B cell (primary cell): ENCODE data around the gene KCNJ12. TPM values are rescaled to one million over a fixed set of nuclear protein-coding genes. Genes with fewer than 3 reads are reported as not detected.

Source experiments
- ATAC-seq: fragments of 200-7000 bp; cut with Tn5 transposase; one replicate; pipeline ENCODE4 v1.10.0; 2021; ENCODE audit warnings: low read depth, mild to moderate bottlenecking, moderate number of reproducible peaks, moderate library complexity
- CTCF ChIA-PET: fragments of 350-600 bp; sonication (Branson Sonifier 250); formaldehyde crosslinking; loops from one replicate; lab custom pipeline; 2021; ENCODE audit warnings: antibody characterized with exemption, inconsistent platforms; lab: Charles Lee
- POLR2A ChIA-PET: fragments of 350-600 bp; sonication (Branson Sonifier 250); formaldehyde crosslinking; loops from one replicate; lab custom pipeline; 2021; ENCODE audit warnings: antibody characterized with exemption; lab: Charles Lee
- DNase-seq: peaks from one replicate; pipeline ENCODE4 v3.0.0; 2013
- H2AFZ ChIP-seq: 2 replicates; pipeline ENCODE4 v1.6.1; 2012; ENCODE audit warnings: mild to moderate bottlenecking, low read depth, low read length; ENCODE audit not compliant: insufficient read depth, poor library complexity, severe bottlenecking
- H3K27ac ChIP-seq, 2 donors: 1 replicate in 1 of 2; 2 replicates in 1 of 2; pipeline ENCODE4 v1.5.1; 2012 to 2013; ENCODE audit warnings: low read length in 2 of 2, mild to moderate bottlenecking in 2 of 2, moderate library complexity in 1 of 2
- H3K27me3 ChIP-seq, 4 experiments: fragments of 200-600 bp in 1 of 4; sonication (generic) in 1 of 4; replicated peaks in 1 of 4; 1 replicate in 2 of 4; 2 replicates in 2 of 4; pipeline versions ENCODE4 v1.6.1 to v1.7.0; 2013 to 2016; ENCODE audit warnings: low read length in 3 of 4, mild to moderate bottlenecking in 2 of 4, mixed read lengths in 1 of 4, moderate library complexity in 1 of 4; ENCODE audit not compliant: insufficient read depth in 4 of 4, control insufficient read depth in 3 of 4; ENCODE audit errors: control extremely low read depth in 1 of 4
- H3K36me3 ChIP-seq, 2 experiments: replicated peaks in 1 of 2; 1 replicate in 1 of 2; 2 replicates in 1 of 2; pipeline versions ENCODE4 v1.6.1 to v1.7.1; 2013; ENCODE audit warnings: low read length in 1 of 2; ENCODE audit not compliant: insufficient read depth in 2 of 2, control insufficient read depth in 1 of 2; ENCODE audit errors: control extremely low read depth in 1 of 2, extremely low read depth in 1 of 2
- H3K4me1 ChIP-seq, 2 donors: fragments of 200-600 bp in 1 of 2; sonication (generic) in 1 of 2; 1 replicate in 1 of 2; 2 replicates in 1 of 2; pipeline versions ENCODE4 v1.5.1 to v1.6.1; 2013 to 2017; ENCODE audit warnings: low read length in 2 of 2; ENCODE audit not compliant: control insufficient read depth in 2 of 2, insufficient read depth in 2 of 2
- H3K4me2 ChIP-seq: replicated peaks from 2 replicates; pipeline ENCODE3; 2012; ENCODE audit warnings: mild to moderate bottlenecking, low read depth, low read length; ENCODE audit not compliant: poor library complexity, severe bottlenecking
- H3K4me3 ChIP-seq, 5 experiments: fragments of 200-600 bp in 1 of 5; sonication (generic) in 1 of 5; 1 replicate in 3 of 5; 2 replicates in 2 of 5; pipeline versions ENCODE4 v1.5.1 to v1.7.0; 2011 to 2016; ENCODE audit warnings: low read length in 4 of 5, mild to moderate bottlenecking in 4 of 5, low read depth in 2 of 5, control low read depth in 1 of 5, moderate library complexity in 1 of 5; ENCODE audit not compliant: insufficient read depth in 1 of 5; ENCODE audit errors: control extremely low read depth in 1 of 5, extremely low read depth in 1 of 5
- H3K79me2 ChIP-seq: fragments of 200-600 bp; sonication (generic); one replicate; pipeline ENCODE4 v1.6.0; 2016; ENCODE audit warnings: low read length; ENCODE audit not compliant: control insufficient read depth, insufficient read depth
- H3K9ac ChIP-seq: fragments of 200-600 bp; sonication (generic); 2 replicates; pipeline ENCODE4 v1.6.1; 2017; ENCODE audit warnings: mild to moderate bottlenecking, low read length, moderate library complexity
- H3K9me3 ChIP-seq, 3 donors: one replicate each; pipeline versions ENCODE4 v1.6.1 to v1.7.1; 2013; ENCODE audit warnings: low read length in 2 of 3; ENCODE audit not compliant: control insufficient read depth in 2 of 3, insufficient read depth in 1 of 3; ENCODE audit errors: control extremely low read depth in 1 of 3
- H4K20me1 ChIP-seq: 2 replicates; pipeline ENCODE4 v1.6.0; 2012; ENCODE audit warnings: mild to moderate bottlenecking, low read length; ENCODE audit not compliant: insufficient read depth, control insufficient read depth, poor library complexity, severe bottlenecking
- H3K27ac Mint-ChIP-seq: one replicate; pipeline ENCODE4 v1.8.0; 2021; ENCODE audit warnings: mixed read lengths
- H3K27me3 Mint-ChIP-seq: one replicate; pipeline ENCODE4 v1.8.0; 2021; ENCODE audit warnings: mixed read lengths
- H3K4me1 Mint-ChIP-seq: one replicate; pipeline ENCODE4 v1.8.0; 2021; ENCODE audit warnings: mixed read lengths
- H3K4me3 Mint-ChIP-seq: one replicate; pipeline ENCODE4 v1.8.0; 2021; ENCODE audit warnings: mixed read lengths
- H3K9me3 Mint-ChIP-seq: one replicate; pipeline ENCODE4 v1.8.0; 2022; ENCODE audit warnings: mixed read lengths; ENCODE audit not compliant: insufficient read depth
- EZH2 ChIP-seq: IDR thresholded peaks from 2 replicates; pipeline ENCODE4 v1.6.1; 2012; ENCODE audit warnings: borderline replicate concordance, low read depth, mild to moderate bottlenecking, moderate library complexity, low read length; ENCODE audit not compliant: insufficient read depth, poor library complexity, severe bottlenecking
- WGBS: methylation state at CpG from one replicate; pipeline ENCODE4 v1.1.5; 2013; ENCODE audit warnings: missing lambda C conversion rate; ENCODE audit not compliant: insufficient coverage; 5-methylcytosine and 5-hydroxymethylcytosine counted together
- intact Hi-C: fragments of 100-400 bp; cut with micrococcal nuclease; formaldehyde crosslinking; loops from one replicate; pipeline ENCODE4 v1.10.0; 2022
- polyA plus RNA-seq: library from polyadenylated mRNA; depleted of rRNA; stranded (reverse); fragments of >200 nt; gene quantifications from 2 replicates; pipeline ENCODE4 v1.2.3, GENCODE V29; 2012
- total RNA-seq, 2 donors: library from RNA; stranded (reverse); fragments of 120-200 nt in 1 of 2; gene quantifications; 1 replicate in 1 of 2; 2 replicates in 1 of 2; pipeline versions ENCODE4 v1.2.3 to v1.2.4, GENCODE V29; 2013 to 2022
- TF ChIP-seq, protein P1 (sequence below): fragments of 200-600 bp; IDR thresholded peaks from one replicate; pipeline ENCODE4 v1.8.0; 2022; ENCODE audit warnings: antibody characterized with exemption, mild to moderate bottlenecking

The KCNJ12 gene
- total and polyA plus RNA-seq, 2 donors (not counting 1 experiment from before 2014, with no cell fraction given) = not detected

DNA sequence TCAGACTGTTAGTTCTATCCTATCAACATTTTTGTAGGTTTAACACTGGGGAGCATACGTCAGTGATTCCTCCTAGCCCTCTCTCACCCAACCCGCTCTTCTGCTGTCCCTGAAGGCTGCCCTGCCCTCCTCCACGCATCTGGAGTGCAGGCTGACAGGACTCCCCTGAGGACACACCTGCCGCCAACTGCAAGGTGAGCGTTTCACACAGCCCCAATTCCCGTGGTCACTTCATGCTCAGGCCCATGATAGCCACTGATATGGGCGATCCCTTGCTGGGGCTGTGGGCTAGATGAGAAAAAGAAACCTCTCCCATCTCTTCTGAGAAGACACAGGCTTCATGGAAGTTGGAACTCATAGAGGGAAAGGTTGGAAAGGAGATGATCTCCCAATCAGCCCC lies 91.0 kb downstream of the KCNJ12 start:
- no peak overlapping the region for H3K27ac ChIP-seq
- H3K36me3 ChIP-seq = no peaks in the 10 kb centered on the region
- no peak for ATAC-seq
- CTCF ChIA-PET = no interaction called here
- peaks cover 0 to 1% (median 0%) of the 10 kb centered on the region in 3 donors for H3K9me3 ChIP-seq
- peaks cover 13 to 15% of the 10 kb centered on the region in 2 donors for H3K4me1 ChIP-seq
- no peak overlapping the region for H2AFZ ChIP-seq
- no peak for DNase-seq
- TF ChIP-seq, protein P1, sequence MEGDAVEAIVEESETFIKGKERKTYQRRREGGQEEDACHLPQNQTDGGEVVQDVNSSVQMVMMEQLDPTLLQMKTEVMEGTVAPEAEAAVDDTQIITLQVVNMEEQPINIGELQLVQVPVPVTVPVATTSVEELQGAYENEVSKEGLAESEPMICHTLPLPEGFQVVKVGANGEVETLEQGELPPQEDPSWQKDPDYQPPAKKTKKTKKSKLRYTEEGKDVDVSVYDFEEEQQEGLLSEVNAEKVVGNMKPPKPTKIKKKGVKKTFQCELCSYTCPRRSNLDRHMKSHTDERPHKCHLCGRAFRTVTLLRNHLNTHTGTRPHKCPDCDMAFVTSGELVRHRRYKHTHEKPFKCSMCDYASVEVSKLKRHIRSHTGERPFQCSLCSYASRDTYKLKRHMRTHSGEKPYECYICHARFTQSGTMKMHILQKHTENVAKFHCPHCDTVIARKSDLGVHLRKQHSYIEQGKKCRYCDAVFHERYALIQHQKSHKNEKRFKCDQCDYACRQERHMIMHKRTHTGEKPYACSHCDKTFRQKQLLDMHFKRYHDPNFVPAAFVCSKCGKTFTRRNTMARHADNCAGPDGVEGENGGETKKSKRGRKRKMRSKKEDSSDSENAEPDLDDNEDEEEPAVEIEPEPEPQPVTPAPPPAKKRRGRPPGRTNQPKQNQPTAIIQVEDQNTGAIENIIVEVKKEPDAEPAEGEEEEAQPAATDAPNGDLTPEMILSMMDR = no peak
- no peak for TF ChIP-seq EZH2
- H3K27me3 Mint-ChIP-seq = peaks cover 28% of the 10 kb centered on the region
- intact Hi-C loops = no loop called here
- no peak overlapping the region for H3K27ac Mint-ChIP-seq
- peaks cover 12% of the 10 kb centered on the region for H3K4me1 Mint-ChIP-seq
- no peak overlapping the region for H3K4me3 ChIP-seq
- H3K4me3 Mint-ChIP-seq = no peak overlapping the region
- H3K9ac ChIP-seq = no peak overlapping the region
- H3K27me3 ChIP-seq = peaks cover 0 to 18% (median 0%) of the 10 kb centered on the region in 4 experiments
- H3K9me3 Mint-ChIP-seq = no peaks in the 10 kb centered on the region
- no peaks in the 10 kb centered on the region for H4K20me1 ChIP-seq
- no peak overlapping the region for H3K4me2 ChIP-seq
- H3K79me2 ChIP-seq = no peaks in the 10 kb centered on the region
- POLR2A ChIA-PET = no interaction called here
- 70% methylated on average over 5 of the region's 7 CpGs for WGBS

DNA sequence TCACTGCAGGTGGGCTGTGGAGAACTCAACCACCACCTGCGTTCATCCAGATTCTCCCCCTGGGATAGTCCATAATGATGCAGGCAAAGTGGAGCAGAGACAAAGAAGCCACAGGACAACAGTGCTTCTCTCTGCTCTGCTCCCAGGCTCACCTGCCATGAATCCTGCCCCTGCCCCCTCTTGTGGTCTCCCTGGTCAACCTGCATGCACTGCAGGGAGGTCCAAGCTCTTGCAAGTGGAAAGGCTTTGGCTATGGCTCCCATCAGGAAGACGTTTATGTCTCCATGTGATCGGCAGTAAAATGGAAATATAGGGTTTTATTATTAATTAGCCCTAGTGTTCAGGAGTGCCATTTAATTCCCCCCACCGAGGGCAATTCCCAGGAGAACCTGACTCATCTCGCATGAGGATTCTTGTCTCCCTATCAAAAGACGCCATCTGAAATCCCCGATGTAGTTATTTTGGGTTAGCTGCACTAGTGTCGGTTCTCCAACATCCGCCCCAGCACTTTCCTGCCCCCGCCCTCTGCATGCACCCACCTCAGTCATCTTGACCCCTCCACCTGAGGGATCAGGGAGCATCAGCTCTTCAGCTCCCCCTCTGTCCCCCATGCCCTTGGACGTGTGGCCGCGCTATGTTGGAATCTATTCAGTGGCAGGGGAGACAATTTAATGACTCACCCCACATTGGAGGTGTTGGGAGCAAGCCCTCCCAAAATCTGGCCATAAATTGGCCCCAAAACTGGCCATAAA lies 91.8 kb downstream of the KCNJ12 start:
- intact Hi-C loops = no loop called here

More for the DNA sequence above, 91.8 kb downstream of the KCNJ12 start:
- Histone ChIP-seq H3K4me2 (no peak overlapping the region), H3K36me3 (no peaks in the 10 kb centered on the region), H3K4me1 (peaks cover 10 to 12% of the 10 kb centered on the region in 2 donors), H3K79me2 (no peaks in the 10 kb centered on the region), H3K27me3 (peaks cover 0 to 12% (median under 1%) of the 10 kb centered on the region in 4 experiments), H3K27ac (no peak overlapping the region), H2AFZ (no peak overlapping the region), H3K4me3 (no peak overlapping the region), H3K9me3 (peaks cover 0 to 1% (median 0%) of the 10 kb centered on the region in 3 donors), H3K9ac (no peak overlapping the region), H4K20me1 (no peaks in the 10 kb centered on the region)
- H3K4me3 Mint-ChIP-seq = no peak overlapping the region
- peaks cover 10% of the 10 kb centered on the region for H3K4me1 Mint-ChIP-seq
- ChIA-PET CTCF (no interaction called here), POLR2A (no interaction called here)
- peaks cover 30% of the 10 kb centered on the region for H3K27me3 Mint-ChIP-seq
- DNase-seq (no peak), ATAC-seq (no peak)
- H3K9me3 Mint-ChIP-seq = no peaks in the 10 kb centered on the region
- 93% methylated on average over 4 of the region's 13 CpGs for WGBS
- H3K27ac Mint-ChIP-seq = no peak overlapping the region
- TF ChIP-seq EZH2 = no peak
- TF ChIP-seq, protein P1 = no peak
